ENCODE results near the gene ZC3H11A. TPM values are rescaled to one million over a fixed set of nuclear protein-coding genes. Genes with fewer than 3 reads are reported as not detected.

Gene ZC3H11A
- total RNA-seq, 1 experiment from 2014 or later: 95.9 TPM

- Histone ChIP-seq H3K9ac (ENCODE audit: extremely low read depth, insufficient read length, low read length) (no peak overlapping the region), H3K18ac (ENCODE audit: insufficient read length, low read depth, low read length) (no peak overlapping the region), H3K27me3 (ENCODE audit: insufficient read depth, low read length) (no peaks in the 10 kb centered on the region), H3K14ac (ENCODE audit: insufficient read depth, low read length) (no peak overlapping the region), H2BK12ac (ENCODE audit: insufficient read length, low read depth, low read length) (no peak overlapping the region), H3K4ac (ENCODE audit: low read depth, low read length) (no peak overlapping the region), H3K23me2 (ENCODE audit: insufficient read length, low read depth, low read length, poor library complexity, severe bottlenecking) (no peaks in the 10 kb centered on the region), H2BK20ac (ENCODE audit: low read depth, low read length, poor library complexity, severe bottlenecking) (no peak overlapping the region), H3K79me2 (ENCODE audit: insufficient read depth, low read length) (no peaks in the 10 kb centered on the region), H3K9me3 (ENCODE audit: control insufficient read depth, low read depth, low read length) (no peaks in the 10 kb centered on the region), H2BK5ac (ENCODE audit: insufficient read length, low read length) (no peak overlapping the region), H3K4me2 (ENCODE audit: insufficient read depth, insufficient read length, low read length) (no peak overlapping the region), H2AK5ac (ENCODE audit: insufficient read length, low read length) (no peak overlapping the region), H3T11ph (ENCODE audit: low read length) (no peak overlapping the region), H4K5ac (ENCODE audit: insufficient read length, low read depth, low read length) (no peak overlapping the region), H3K4me1 (ENCODE audit: insufficient read depth, low read length) (no peaks in the 10 kb centered on the region), H2BK15ac (ENCODE audit: low read depth, low read length) (no peak overlapping the region), H4K8ac (replicated peaks; ENCODE audit: insufficient read length, low read depth, low read length) (no peak overlapping the region), H4K20me1 (ENCODE audit: control insufficient read depth, insufficient read depth, insufficient read length) (no peaks in the 10 kb centered on the region), H3K23ac (ENCODE audit: insufficient read length, low read depth, low read length) (no peak overlapping the region), H2AFZ (ENCODE audit: low read length) (no peak overlapping the region), H4K91ac (ENCODE audit: insufficient read length, low read depth, low read length) (no peak overlapping the region), H3K27ac (ENCODE audit: insufficient read length, low read depth, low read length) (no peak overlapping the region), H3K56ac (ENCODE audit: insufficient read length, low read depth, low read length) (no peak overlapping the region), H2BK120ac (ENCODE audit: low read depth, low read length, poor library complexity, severe bottlenecking) (no peak overlapping the region), H3K79me1 (ENCODE audit: insufficient read depth, low read depth, low read length, poor library complexity, severe bottlenecking) (no peaks in the 10 kb centered on the region)
- H3K4me3 Mint-ChIP-seq: no peak overlapping the region
- H3K9me3 Mint-ChIP-seq: peaks cover 3% of the 10 kb centered on the region in 2 experiments; a peak in 3 of 5 replicates
- no peaks in the 10 kb centered on the region for H3K4me1 Mint-ChIP-seq
- WGBS (ENCODE audit: extremely low coverage, insufficient read length, low lambda C conversion rate): no CpG with 5 or more reads among the region's 3 CpGs
- no peak; the same call in 2 of the 3 replicates for TF ChIP-seq CTCF (conservative IDR thresholded peaks at IDR 0.05)
- H3K27me3 Mint-ChIP-seq (ENCODE audit: low read depth): no peaks in the 10 kb centered on the region
- DNase-seq: no peak
- H3K27ac Mint-ChIP-seq: no peak overlapping the region
- H3K36me3 Mint-ChIP-seq (ENCODE audit: insufficient read depth in 1 of 3, low read depth in 3 of 3): peaks cover 50 to 93% (median 77%) of the 10 kb centered on the region in 3 experiments
Measured at GRCh38 chr1:203835476-203835875, 40.1 kb downstream of the ZC3H11A start.

Measured in H9 (cell line).